Amniotic stem cell (primary cell): ENCODE data around the gene RBMS1.

ENCODE experiments used
- DNase-seq: peaks from one replicate; lab custom pipeline; 2025; lab: John Stamatoyannopoulos, UW

RBMS1 gene

GRCh38 chr2:160362018-160362417 lies 131.6 kb downstream of the RBMS1 start:
- no peak for DNase-seq

GRCh38 chr2:160360089-160360757 lies 133.4 kb downstream of the RBMS1 start:
- DNase-seq = no peak

GRCh38 chr2:160358046-160358445 lies 135.6 kb downstream of the RBMS1 start:
- no peak for DNase-seq

GRCh38 chr2:160356485-160356884 lies 137.1 kb downstream of the RBMS1 start:
- no peak for DNase-seq

- no peak for DNase-seq
Measured at GRCh38 chr2:160355080-160355479, 138.5 kb downstream of the RBMS1 start.

GRCh38 chr2:160354677-160355076 lies 138.9 kb downstream of the RBMS1 start:
- DNase-seq = no peak

- DNase-seq = no peak
Measured at GRCh38 chr2:160353813-160354212, 139.8 kb downstream of the RBMS1 start.

- DNase-seq = no peak
Measured at GRCh38 chr2:160353166-160353565, 140.4 kb downstream of the RBMS1 start.

GRCh38 chr2:160352500-160352899 lies 141.1 kb downstream of the RBMS1 start:
- DNase-seq = no peak

- DNase-seq = no peak
Measured at GRCh38 chr2:160351956-160352355, 141.7 kb downstream of the RBMS1 start.

GRCh38 chr2:160349306-160349705 lies 144.3 kb downstream of the RBMS1 start:
- no peak for DNase-seq

- DNase-seq = no peak
Measured at GRCh38 chr2:160347269-160347863, 146.2 kb downstream of the RBMS1 start.

GRCh38 chr2:160345071-160345764 lies 148.4 kb downstream of the RBMS1 start:
- no peak for DNase-seq

- DNase-seq = no peak
Measured at GRCh38 chr2:160343404-160343803, 150.2 kb downstream of the RBMS1 start.

- no peak for DNase-seq
Measured at GRCh38 chr2:160339726-160340125, 153.9 kb downstream of the RBMS1 start.

GRCh38 chr2:160338901-160339685 lies 154.5 kb downstream of the RBMS1 start:
- DNase-seq = no peak

GRCh38 chr2:160337728-160338127 lies 155.9 kb downstream of the RBMS1 start:
- DNase-seq = no peak

- DNase-seq = no peak
Measured at GRCh38 chr2:160336635-160337034, 157.0 kb downstream of the RBMS1 start.

- no peak for DNase-seq
Measured at GRCh38 chr2:160336105-160336504, 157.5 kb downstream of the RBMS1 start.

- no peak for DNase-seq
Measured at GRCh38 chr2:160335441-160335840, 158.2 kb downstream of the RBMS1 start.

- no peak for DNase-seq
Measured at GRCh38 chr2:160334028-160334741, 159.4 kb downstream of the RBMS1 start.
